Activated T-cell treated with anti-CD3 and anti-CD28 coated beads, Interleukin-2, amount 50 U/mL, for 1 hour (primary cell): ENCODE results near the gene IAH1.

ENCODE experiments used
- DNase-seq: peaks from one replicate; pipeline ENCODE4 v3.0.0-alpha.2; 2020

The IAH1 gene

GRCh38 chr2:9535177-9535576, 60.8 kb downstream of the IAH1 start:
- DNase-seq, result no peak

DNA sequence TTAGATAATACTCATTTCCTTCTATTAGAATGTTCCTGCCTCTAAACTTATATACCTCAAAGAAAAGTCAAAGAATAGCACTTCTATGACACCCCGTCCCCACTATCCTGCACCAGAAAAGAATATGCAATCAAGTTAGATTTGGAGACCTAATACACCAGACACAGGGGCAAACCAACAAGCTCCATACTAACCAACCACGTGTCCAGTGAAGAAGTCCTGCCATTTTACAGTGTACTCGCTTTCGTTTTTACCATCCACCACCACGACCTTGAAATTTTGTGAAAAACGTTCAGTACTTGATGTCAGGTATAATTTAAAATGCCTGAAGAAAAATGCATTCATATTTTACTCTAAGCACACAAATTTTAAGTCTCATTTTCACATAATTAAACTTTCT, 62.2 kb downstream of the IAH1 start:
- DNase-seq, result no peak

DNA sequence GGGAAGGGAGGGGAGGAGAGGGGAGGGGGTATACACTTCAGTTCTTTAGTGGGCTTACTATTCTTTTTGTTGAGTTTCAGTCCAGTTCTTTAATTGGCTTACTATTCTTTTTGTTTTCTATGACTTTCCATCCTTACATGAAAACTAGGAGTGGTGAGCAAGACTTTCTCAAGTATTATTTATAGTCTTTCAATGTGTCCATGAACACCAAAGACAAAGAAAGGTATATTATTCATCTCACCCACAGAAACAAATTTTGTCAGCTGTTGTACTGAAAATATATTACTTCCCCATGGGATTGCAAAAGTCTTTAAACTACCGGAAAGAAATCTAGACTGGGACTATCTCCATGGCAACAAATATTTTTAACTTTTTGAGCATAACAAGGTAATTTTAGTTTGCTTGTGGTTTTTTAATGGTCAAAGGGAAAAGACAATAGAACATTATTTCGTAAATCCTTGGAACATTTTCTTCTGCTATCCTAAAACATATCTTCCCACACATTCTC, 63.7 kb downstream of the IAH1 start:
- no peak for DNase-seq
